Stomach smooth muscle (tissue), 2 donors: Measurements from ENCODE around the gene BACH2.

Experiments
- H3K27ac ChIP-seq: one replicate; pipeline ENCODE4 v1.7.0; 2013; ENCODE audit warnings: mild to moderate bottlenecking, low read length, inconsistent platforms
- H3K27me3 ChIP-seq, 2 donors: one replicate each; pipeline ENCODE4 v1.7.0; 2013; ENCODE audit warnings: low read length in 2 of 2; ENCODE audit not compliant: insufficient read depth in 2 of 2, control insufficient read depth in 1 of 2
- H3K36me3 ChIP-seq, 2 donors: one replicate each; pipeline ENCODE4 v1.7.0; 2013; ENCODE audit warnings: low read length in 2 of 2; ENCODE audit not compliant: control insufficient read depth in 2 of 2, insufficient read depth in 2 of 2
- H3K4me1 ChIP-seq: one replicate; pipeline ENCODE4 v1.7.0; 2013; ENCODE audit warnings: low read length; ENCODE audit not compliant: control insufficient read depth, insufficient read depth
- H3K4me3 ChIP-seq, 2 donors: one replicate each; pipeline ENCODE4 v1.7.0; 2013; ENCODE audit warnings: low read length in 2 of 2
- H3K9ac ChIP-seq, 2 donors: one replicate each; pipeline ENCODE4 v1.7.0; 2013; ENCODE audit warnings: low read length in 2 of 2, mild to moderate bottlenecking in 1 of 2
- H3K9me3 ChIP-seq, 2 donors: one replicate each; pipeline ENCODE4 v1.7.0; 2013; ENCODE audit warnings: low read length in 2 of 2; ENCODE audit not compliant: control insufficient read depth in 2 of 2
- donor health status: healthy.
- donor health status: Pancreatic carcinoma.

BACH2 gene

GRCh38 chr6:90233994-90234393 is 62.6 kb downstream of the BACH2 start:
- H3K27me3 ChIP-seq: no peaks in the 10 kb centered on the region
- H3K27ac ChIP-seq: no peak overlapping the region
- no peaks in the 10 kb centered on the region for H3K36me3 ChIP-seq
- no peak overlapping the region for H3K4me3 ChIP-seq
- H3K4me1 ChIP-seq: peaks cover 6% of the 10 kb centered on the region
- H3K9me3 ChIP-seq: no peaks in the 10 kb centered on the region
- H3K9ac ChIP-seq: no peak overlapping the region

GRCh38 chr6:90233213-90233612 is 63.4 kb downstream of the BACH2 start:
- Histone ChIP-seq H3K36me3 (no peaks in the 10 kb centered on the region), H3K4me1 (peaks cover 6% of the 10 kb centered on the region), H3K27ac (no peak overlapping the region), H3K4me3 (no peak overlapping the region), H3K9me3 (no peaks in the 10 kb centered on the region), H3K9ac (no peak overlapping the region), H3K27me3 (no peaks in the 10 kb centered on the region)

GRCh38 chr6:90231798-90232197 is 64.8 kb downstream of the BACH2 start:
- Histone ChIP-seq H3K4me1 (peaks cover 6% of the 10 kb centered on the region), H3K9ac (no peak overlapping the region), H3K9me3 (no peaks in the 10 kb centered on the region), H3K4me3 (no peak overlapping the region), H3K27ac (no peak overlapping the region), H3K27me3 (no peaks in the 10 kb centered on the region), H3K36me3 (no peaks in the 10 kb centered on the region)

GRCh38 chr6:90231308-90231707 is 65.3 kb downstream of the BACH2 start:
- no peak overlapping the region for H3K4me3 ChIP-seq
- H3K36me3 ChIP-seq: no peaks in the 10 kb centered on the region
- H3K27me3 ChIP-seq: no peaks in the 10 kb centered on the region
- H3K9ac ChIP-seq: no peak overlapping the region
- H3K4me1 ChIP-seq: peaks cover 6% of the 10 kb centered on the region
- H3K9me3 ChIP-seq: no peaks in the 10 kb centered on the region
- no peak overlapping the region for H3K27ac ChIP-seq

- H3K36me3 ChIP-seq: no peaks in the 10 kb centered on the region
- H3K27me3 ChIP-seq: no peaks in the 10 kb centered on the region
- H3K9ac ChIP-seq: no peak overlapping the region
- H3K4me3 ChIP-seq: no peak overlapping the region
- H3K27ac ChIP-seq: no peak overlapping the region
- no peaks in the 10 kb centered on the region for H3K9me3 ChIP-seq
- peaks cover 6% of the 10 kb centered on the region for H3K4me1 ChIP-seq
These were observed 66.0 kb downstream of the BACH2 start for GRCh38 chr6:90230548-90231215.

GRCh38 chr6:90229331-90230010 is 67.2 kb downstream of the BACH2 start:
- H3K4me1 ChIP-seq: peaks cover 6% of the 10 kb centered on the region
- H3K4me3 ChIP-seq: no peak overlapping the region
- H3K9me3 ChIP-seq: no peaks in the 10 kb centered on the region
- H3K27me3 ChIP-seq: no peaks in the 10 kb centered on the region
- H3K9ac ChIP-seq: no peak overlapping the region
- H3K36me3 ChIP-seq: no peaks in the 10 kb centered on the region
- no peak overlapping the region for H3K27ac ChIP-seq

GRCh38 chr6:90227673-90228072 is 69.0 kb downstream of the BACH2 start:
- H3K36me3 ChIP-seq: no peaks in the 10 kb centered on the region
- H3K27ac ChIP-seq: no peak overlapping the region
- peaks cover 6% of the 10 kb centered on the region for H3K4me1 ChIP-seq
- peaks cover 0 to 3% of the 10 kb centered on the region in 2 donors for H3K9me3 ChIP-seq
- H3K27me3 ChIP-seq: no peaks in the 10 kb centered on the region
- no peak overlapping the region for H3K9ac ChIP-seq
- no peak overlapping the region for H3K4me3 ChIP-seq

GRCh38 chr6:90227213-90227612 is 69.4 kb downstream of the BACH2 start:
- Histone ChIP-seq H3K27ac (no peak overlapping the region), H3K9ac (no peak overlapping the region), H3K27me3 (no peaks in the 10 kb centered on the region), H3K36me3 (no peaks in the 10 kb centered on the region), H3K4me3 (no peak overlapping the region), H3K4me1 (peaks cover 6% of the 10 kb centered on the region), H3K9me3 (peaks cover 0 to 3% of the 10 kb centered on the region in 2 donors)

GRCh38 chr6:90226257-90226656 is 70.4 kb downstream of the BACH2 start:
- Histone ChIP-seq H3K4me1 (peaks cover 6% of the 10 kb centered on the region), H3K36me3 (no peaks in the 10 kb centered on the region), H3K9me3 (peaks cover 0 to 3% of the 10 kb centered on the region in 2 donors)

GRCh38 chr6:90224196-90224595 is 72.4 kb downstream of the BACH2 start:
- peaks cover 0 to 3% of the 10 kb centered on the region in 2 donors for H3K9me3 ChIP-seq
- no peaks in the 10 kb centered on the region for H3K27me3 ChIP-seq
- H3K36me3 ChIP-seq: no peaks in the 10 kb centered on the region
- H3K9ac ChIP-seq: no peak overlapping the region
- no peak overlapping the region for H3K4me3 ChIP-seq
- H3K27ac ChIP-seq: no peak overlapping the region
- H3K4me1 ChIP-seq: peaks cover 7% of the 10 kb centered on the region

More at GRCh38 chr6:90226257-90226656, 70.4 kb downstream of the BACH2 start:
- Histone ChIP-seq H3K27me3 (no peaks in the 10 kb centered on the region), H3K9ac (no peak overlapping the region), H3K27ac (no peak overlapping the region), H3K4me3 (no peak overlapping the region)

- H3K27ac ChIP-seq: no peak overlapping the region
- no peaks in the 10 kb centered on the region for H3K36me3 ChIP-seq
- H3K9ac ChIP-seq: no peak overlapping the region
These were observed 73.9 kb downstream of the BACH2 start for GRCh38 chr6:90222724-90223198.

More at GRCh38 chr6:90222724-90223198, 73.9 kb downstream of the BACH2 start:
- Histone ChIP-seq H3K4me1 (peaks cover 16% of the 10 kb centered on the region), H3K9me3 (peaks cover 0 to 3% of the 10 kb centered on the region in 2 donors), H3K4me3 (no peak overlapping the region), H3K27me3 (no peaks in the 10 kb centered on the region)
